NOMO-1 treated with dmso at 0.1 percent for 144 hours (cell line): ENCODE data around the gene TRIP13.
"Not testable (repeated sequence)": the region's sequence is repeated elsewhere in the genome, so short reads cannot be mapped to it uniquely, and the experiment has no call there.

Experiments used
- DNase-seq: peaks from one replicate; lab custom pipeline; 2025; ENCODE audit not compliant: unreplicated experiment; lab: John Stamatoyannopoulos, UW

TRIP13 gene

GRCh38 chr5:934381-934967 is 41.8 kb downstream of the TRIP13 start:
- DNase-seq: not testable (repeated sequence)

- DNase-seq: peak; percentile 51
These were observed 42.9 kb downstream of the TRIP13 start for GRCh38 chr5:935510-936084.

- DNase-seq: no peak
These were observed 43.8 kb downstream of the TRIP13 start for GRCh38 chr5:936149-937144.

- no peak for DNase-seq
These were observed 44.7 kb downstream of the TRIP13 start for GRCh38 chr5:937151-937924.

GRCh38 chr5:939368-939767 is 46.7 kb downstream of the TRIP13 start:
- DNase-seq: no peak

GRCh38 chr5:940741-941140 is 48.1 kb downstream of the TRIP13 start:
- DNase-seq: not testable (repeated sequence)

GRCh38 chr5:943201-943917 is 50.7 kb downstream of the TRIP13 start:
- DNase-seq: no peak

GRCh38 chr5:943918-944620 is 51.4 kb downstream of the TRIP13 start:
- DNase-seq: no peak

GRCh38 chr5:944621-944927 is 51.9 kb downstream of the TRIP13 start:
- no peak for DNase-seq

- no peak for DNase-seq
These were observed 52.5 kb downstream of the TRIP13 start for GRCh38 chr5:944992-945685.

- DNase-seq: no peak
These were observed 53.2 kb downstream of the TRIP13 start for GRCh38 chr5:945691-946551.

GRCh38 chr5:946720-947625 is 54.3 kb downstream of the TRIP13 start:
- no peak for DNase-seq

GRCh38 chr5:947626-948471 is 55.2 kb downstream of the TRIP13 start:
- no peak for DNase-seq

GRCh38 chr5:948472-949274 is 56.0 kb downstream of the TRIP13 start:
- DNase-seq: no peak

GRCh38 chr5:949275-949543 is 56.5 kb downstream of the TRIP13 start:
- no peak for DNase-seq
